Keratinocyte (primary cell): ENCODE data around the gene OR7G3.

ENCODE experiments used
- CTCF ChIP-seq, 3 experiments: IDR thresholded peaks in 1 of 3; conservative IDR thresholded peaks in 1 of 3; optimal IDR thresholded peaks in 1 of 3; 2 replicates in 2 of 3; 3 replicates in 1 of 3; pipeline versions ENCODE3 to v1.5.1; 2011; ENCODE audit warnings: low read length in 3 of 3, mild to moderate bottlenecking in 3 of 3, moderate library complexity in 2 of 3, control low read depth in 1 of 3, inconsistent platforms in 1 of 3; ENCODE audit not compliant: insufficient read depth in 2 of 3; ENCODE audit errors: extremely low read depth in 1 of 3
- EZH2 ChIP-seq: IDR thresholded peaks from one replicate; pipeline ENCODE4 v1.6.1; 2012; ENCODE audit warnings: inconsistent platforms, mild to moderate bottlenecking, low read length, moderate library complexity

GRCh38 chr19:9171393-9171991 lies 44.7 kb upstream of the OR7G3 start:
- TF ChIP-seq CTCF (optimal IDR thresholded peaks at IDR 0.05 in 1 of 3, IDR thresholded peaks at IDR 0.05 in 1 of 3, conservative IDR thresholded peaks at IDR 0.05 in 1 of 3; ENCODE audit: extremely low read depth in 1 of 3, insufficient read depth in 2 of 3, low read length in 3 of 3) (no peak), EZH2 (no peak)
